ENCODE data around the gene ABHD8. TPM values are rescaled to one million over a fixed set of nuclear protein-coding genes. Genes with fewer than 3 reads are reported as not detected.

ABHD8 gene
- total and polyA plus RNA-seq, 2 of the 13 experiments (the other 11 are each of a cell fraction or from before 2014, with no cell fraction given) = 6.3 to 7.2 TPM

DNA sequence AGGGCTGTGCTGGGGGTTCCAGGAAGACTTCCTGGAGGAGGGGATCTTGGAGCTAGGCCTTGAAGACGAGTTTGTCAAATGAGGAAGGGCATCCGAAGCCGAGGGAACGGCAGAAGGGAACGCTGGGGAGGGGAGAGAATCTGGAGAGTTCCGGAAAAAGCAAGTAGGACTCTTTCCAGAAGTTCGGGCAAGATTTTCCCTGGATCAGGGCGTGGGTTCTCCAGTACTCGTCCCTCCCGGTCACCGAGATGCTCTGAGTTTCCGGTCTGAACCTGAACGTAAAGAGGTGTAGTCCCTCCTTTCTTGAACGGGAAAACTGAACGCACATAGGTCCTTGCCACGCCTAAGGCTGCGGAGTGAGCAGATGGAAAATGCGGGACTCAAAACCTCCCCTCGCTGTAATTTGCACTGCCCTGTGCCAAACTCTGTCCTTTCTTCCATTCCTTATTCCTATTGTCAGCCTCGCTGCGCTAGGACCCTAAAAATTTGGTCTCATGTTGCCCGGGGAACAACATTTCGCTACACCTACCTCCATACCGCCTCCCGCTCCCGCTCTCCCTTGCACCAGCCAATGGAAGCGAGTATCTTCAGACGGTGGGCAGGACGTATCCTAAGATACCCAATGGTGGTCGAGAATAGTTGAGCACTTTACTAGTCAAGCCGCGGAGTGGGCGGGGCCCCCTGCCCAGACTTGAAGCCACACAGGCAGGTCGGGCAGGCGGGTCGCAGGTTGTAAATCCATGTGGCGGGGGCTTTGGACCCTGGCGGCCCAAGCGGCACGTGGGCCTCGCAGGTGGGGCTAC is 33.8 kb upstream of the ABHD8 start, which contains the start of gene GTPBP3 (continued):
- TF ChIP-seq MAX (IDR thresholded peaks at IDR 0.05) = peak; percentile 98
- TF ChIP-seq ZNF205 (CRISPR knock-in tag; IDR thresholded peaks at IDR 0.05) = peak; percentile 38; the same call in 1 of the 2 replicates
- TF ChIP-seq, protein P1, sequence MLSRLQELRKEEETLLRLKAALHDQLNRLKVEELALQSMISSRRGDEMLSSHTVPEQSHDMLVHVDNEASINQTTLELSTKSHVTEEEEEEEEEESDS (CRISPR knock-in tag; IDR thresholded peaks at IDR 0.05; ENCODE audit: borderline replicate concordance) = 0 out of 2 replicates have a peak, but pooled peaks have one; percentile 43
- no peak for TF ChIP-seq SIX4 (CRISPR knock-in tag; IDR thresholded peaks at IDR 0.05)
- TF ChIP-seq, protein P2, sequence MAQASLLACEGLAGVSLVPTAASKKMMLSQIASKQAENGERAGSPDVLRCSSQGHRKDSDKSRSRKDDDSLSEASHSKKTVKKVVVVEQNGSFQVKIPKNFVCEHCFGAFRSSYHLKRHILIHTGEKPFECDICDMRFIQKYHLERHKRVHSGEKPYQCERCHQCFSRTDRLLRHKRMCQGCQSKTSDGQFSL (CRISPR knock-in tag; IDR thresholded peaks at IDR 0.05) = no peak
- peak; percentile 75 for TF ChIP-seq GMEB1 (CRISPR knock-in tag; IDR thresholded peaks at IDR 0.05; ENCODE audit: borderline replicate concordance)
- TF ChIP-seq FOXK2 (IDR thresholded peaks at IDR 0.05) = peak; percentile 44; the same call in 1 of the 2 replicates
- TF ChIP-seq TEAD3 (CRISPR knock-in tag; optimal IDR thresholded peaks at IDR 0.05; ENCODE audit: borderline replicate concordance) = peak; percentile 81
- 0 out of 2 replicates have a peak, but pooled peaks have one; percentile 46 for TF ChIP-seq CENPT (CRISPR knock-in tag; IDR thresholded peaks at IDR 0.05; ENCODE audit: low read depth)
- TF ChIP-seq ZNF609 (CRISPR knock-in tag; IDR thresholded peaks at IDR 0.05; ENCODE audit: borderline replicate concordance) = peak; percentile 46; the same call in 1 of the 2 replicates
- TF ChIP-seq ZNF879 (CRISPR knock-in tag; IDR thresholded peaks at IDR 0.05) = no peak
- TF ChIP-seq ZNF589 (CRISPR knock-in tag; conservative IDR thresholded peaks at IDR 0.05) = peak; percentile 25; the same call in 1 of the 2 replicates
- peak; percentile 80 for TF ChIP-seq PHF20 (CRISPR knock-in tag; IDR thresholded peaks at IDR 0.05)
- TF ChIP-seq, protein P3, sequence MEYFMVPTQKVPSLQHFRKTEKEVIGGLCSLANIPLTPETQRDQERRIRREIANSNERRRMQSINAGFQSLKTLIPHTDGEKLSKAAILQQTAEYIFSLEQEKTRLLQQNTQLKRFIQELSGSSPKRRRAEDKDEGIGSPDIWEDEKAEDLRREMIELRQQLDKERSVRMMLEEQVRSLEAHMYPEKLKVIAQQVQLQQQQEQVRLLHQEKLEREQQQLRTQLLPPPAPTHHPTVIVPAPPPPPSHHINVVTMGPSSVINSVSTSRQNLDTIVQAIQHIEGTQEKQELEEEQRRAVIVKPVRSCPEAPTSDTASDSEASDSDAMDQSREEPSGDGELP (IDR thresholded peaks at IDR 0.05; ENCODE audit: borderline replicate concordance, low read depth) = 0 out of 2 replicates have a peak, but pooled peaks have one; percentile 20
- no peak for TF ChIP-seq ZFP41 (CRISPR knock-in tag; IDR thresholded peaks at IDR 0.05; ENCODE audit: borderline replicate concordance)
- TF ChIP-seq FOXA3 (CRISPR knock-in tag; IDR thresholded peaks at IDR 0.05) = peak; percentile 34; the same call in 1 of the 2 replicates
- peak in 1 of 2 experiments; percentile 66; a peak in 2 of 4 replicates for TF ChIP-seq KLF16 (CRISPR knock-in tag; IDR thresholded peaks at IDR 0.05)
- TF ChIP-seq, protein P4, sequence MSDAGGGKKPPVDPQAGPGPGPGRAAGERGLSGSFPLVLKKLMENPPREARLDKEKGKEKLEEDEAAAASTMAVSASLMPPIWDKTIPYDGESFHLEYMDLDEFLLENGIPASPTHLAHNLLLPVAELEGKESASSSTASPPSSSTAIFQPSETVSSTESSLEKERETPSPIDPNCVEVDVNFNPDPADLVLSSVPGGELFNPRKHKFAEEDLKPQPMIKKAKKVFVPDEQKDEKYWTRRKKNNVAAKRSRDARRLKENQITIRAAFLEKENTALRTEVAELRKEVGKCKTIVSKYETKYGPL (CRISPR knock-in tag; IDR thresholded peaks at IDR 0.05) = 0 out of 2 replicates have a peak, but pooled peaks have one; percentile 45
